ENCODE results near the gene DGKB.

The DGKB gene

DNA sequence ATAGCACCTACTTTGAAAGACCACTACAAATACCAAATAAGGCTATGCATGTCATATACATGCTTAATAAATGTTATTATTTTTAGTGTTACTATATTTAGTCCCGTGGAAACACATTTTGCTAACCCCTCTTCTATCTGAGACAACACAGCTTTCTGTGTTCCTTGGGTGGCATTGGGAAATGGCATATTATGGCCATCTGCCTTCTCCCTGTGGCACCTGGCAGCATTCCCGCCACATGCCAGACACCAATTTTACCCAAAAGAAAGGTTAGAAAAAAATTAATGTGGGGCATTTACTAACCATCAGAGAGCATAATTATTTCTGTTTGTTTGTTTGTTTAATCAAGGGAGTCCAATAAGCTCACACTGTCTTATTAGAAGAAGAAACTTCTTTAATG lies 744.4 kb downstream of the DGKB start:
- Histone ChIP-seq H3K27me3 (ENCODE audit: insufficient read depth, poor library complexity, severe bottlenecking) (no peaks in the 10 kb centered on the region), H3K27ac (replicated peaks) (no peak overlapping the region), H3K4me3 (replicated peaks; ENCODE audit: insufficient read depth, low read length) (no peak overlapping the region)
- DNase-seq (ENCODE audit: low read depth in 1 of 2, low spot score in 1 of 2) = no peak
- no peak for TF ChIP-seq SPI1 (IDR thresholded peaks at IDR 0.05; ENCODE audit: borderline replicate concordance, low read depth)
- TF ChIP-seq, protein P1, sequence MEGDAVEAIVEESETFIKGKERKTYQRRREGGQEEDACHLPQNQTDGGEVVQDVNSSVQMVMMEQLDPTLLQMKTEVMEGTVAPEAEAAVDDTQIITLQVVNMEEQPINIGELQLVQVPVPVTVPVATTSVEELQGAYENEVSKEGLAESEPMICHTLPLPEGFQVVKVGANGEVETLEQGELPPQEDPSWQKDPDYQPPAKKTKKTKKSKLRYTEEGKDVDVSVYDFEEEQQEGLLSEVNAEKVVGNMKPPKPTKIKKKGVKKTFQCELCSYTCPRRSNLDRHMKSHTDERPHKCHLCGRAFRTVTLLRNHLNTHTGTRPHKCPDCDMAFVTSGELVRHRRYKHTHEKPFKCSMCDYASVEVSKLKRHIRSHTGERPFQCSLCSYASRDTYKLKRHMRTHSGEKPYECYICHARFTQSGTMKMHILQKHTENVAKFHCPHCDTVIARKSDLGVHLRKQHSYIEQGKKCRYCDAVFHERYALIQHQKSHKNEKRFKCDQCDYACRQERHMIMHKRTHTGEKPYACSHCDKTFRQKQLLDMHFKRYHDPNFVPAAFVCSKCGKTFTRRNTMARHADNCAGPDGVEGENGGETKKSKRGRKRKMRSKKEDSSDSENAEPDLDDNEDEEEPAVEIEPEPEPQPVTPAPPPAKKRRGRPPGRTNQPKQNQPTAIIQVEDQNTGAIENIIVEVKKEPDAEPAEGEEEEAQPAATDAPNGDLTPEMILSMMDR (IDR thresholded peaks at IDR 0.05; ENCODE audit: insufficient read depth, low read length) = no peak

DNA sequence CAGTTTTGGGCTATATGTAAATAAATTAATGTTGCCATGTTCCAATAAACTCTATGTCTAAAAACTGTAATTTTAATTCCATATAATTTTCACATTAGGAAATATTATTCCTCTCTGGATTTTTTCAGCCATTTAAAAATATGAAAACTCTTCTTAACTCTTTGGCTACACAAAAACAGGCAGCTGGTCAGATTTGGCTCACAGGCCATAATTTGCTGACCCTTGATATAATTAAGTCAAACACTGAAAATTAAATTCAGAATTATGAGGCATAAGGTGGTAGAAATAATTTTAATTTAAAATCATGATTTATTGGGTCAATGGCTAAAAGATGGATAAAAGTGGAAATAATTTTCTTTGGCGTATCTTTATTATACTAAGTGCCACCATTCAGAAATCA lies 746.1 kb downstream of the DGKB start:
- H3K27me3 ChIP-seq (ENCODE audit: insufficient read depth, poor library complexity, severe bottlenecking) = no peaks in the 10 kb centered on the region
- H3K4me3 ChIP-seq (replicated peaks; ENCODE audit: insufficient read depth, low read length) = no peak overlapping the region
- TF ChIP-seq, protein P2, sequence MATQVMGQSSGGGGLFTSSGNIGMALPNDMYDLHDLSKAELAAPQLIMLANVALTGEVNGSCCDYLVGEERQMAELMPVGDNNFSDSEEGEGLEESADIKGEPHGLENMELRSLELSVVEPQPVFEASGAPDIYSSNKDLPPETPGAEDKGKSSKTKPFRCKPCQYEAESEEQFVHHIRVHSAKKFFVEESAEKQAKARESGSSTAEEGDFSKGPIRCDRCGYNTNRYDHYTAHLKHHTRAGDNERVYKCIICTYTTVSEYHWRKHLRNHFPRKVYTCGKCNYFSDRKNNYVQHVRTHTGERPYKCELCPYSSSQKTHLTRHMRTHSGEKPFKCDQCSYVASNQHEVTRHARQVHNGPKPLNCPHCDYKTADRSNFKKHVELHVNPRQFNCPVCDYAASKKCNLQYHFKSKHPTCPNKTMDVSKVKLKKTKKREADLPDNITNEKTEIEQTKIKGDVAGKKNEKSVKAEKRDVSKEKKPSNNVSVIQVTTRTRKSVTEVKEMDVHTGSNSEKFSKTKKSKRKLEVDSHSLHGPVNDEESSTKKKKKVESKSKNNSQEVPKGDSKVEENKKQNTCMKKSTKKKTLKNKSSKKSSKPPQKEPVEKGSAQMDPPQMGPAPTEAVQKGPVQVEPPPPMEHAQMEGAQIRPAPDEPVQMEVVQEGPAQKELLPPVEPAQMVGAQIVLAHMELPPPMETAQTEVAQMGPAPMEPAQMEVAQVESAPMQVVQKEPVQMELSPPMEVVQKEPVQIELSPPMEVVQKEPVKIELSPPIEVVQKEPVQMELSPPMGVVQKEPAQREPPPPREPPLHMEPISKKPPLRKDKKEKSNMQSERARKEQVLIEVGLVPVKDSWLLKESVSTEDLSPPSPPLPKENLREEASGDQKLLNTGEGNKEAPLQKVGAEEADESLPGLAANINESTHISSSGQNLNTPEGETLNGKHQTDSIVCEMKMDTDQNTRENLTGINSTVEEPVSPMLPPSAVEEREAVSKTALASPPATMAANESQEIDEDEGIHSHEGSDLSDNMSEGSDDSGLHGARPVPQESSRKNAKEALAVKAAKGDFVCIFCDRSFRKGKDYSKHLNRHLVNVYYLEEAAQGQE (IDR thresholded peaks at IDR 0.05; ENCODE audit: insufficient replicate concordance, low read depth) = no peak
- TF ChIP-seq GABPA (IDR thresholded peaks at IDR 0.05; ENCODE audit: low read depth) (no peak), SPI1 (IDR thresholded peaks at IDR 0.05; ENCODE audit: borderline replicate concordance, low read depth) (no peak), POLR2AphosphoS5 (IDR thresholded peaks at IDR 0.05; ENCODE audit: low read depth) (no peak)
- TF ChIP-seq, protein P1 (IDR thresholded peaks at IDR 0.05; ENCODE audit: insufficient read depth, low read length) = no peak
- no peak for DNase-seq (ENCODE audit: low read depth in 1 of 2, low spot score in 1 of 2)
- no peak overlapping the region for H3K27ac ChIP-seq (replicated peaks)

DNA sequence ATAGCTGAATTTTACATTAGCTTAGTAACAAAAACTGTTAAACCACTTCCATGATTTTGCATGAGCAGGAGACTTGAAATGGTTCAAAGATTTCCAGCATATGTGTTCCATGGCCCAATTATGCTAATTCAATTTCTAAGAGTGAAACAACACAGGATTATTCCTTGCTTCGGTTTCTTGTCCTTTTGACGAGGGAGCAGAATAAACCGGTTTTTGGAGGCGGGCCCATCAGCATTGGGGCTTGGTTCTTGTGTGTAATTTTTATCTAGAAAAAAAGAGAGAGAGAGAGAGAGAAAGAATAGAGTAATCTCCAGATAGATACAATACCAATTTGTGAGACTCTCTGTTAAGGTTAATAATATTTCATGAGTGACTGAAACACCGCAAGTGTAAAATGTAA lies 753.6 kb downstream of the DGKB start:
- no peak overlapping the region for H3K27ac ChIP-seq (replicated peaks)

More for the DNA sequence above, 753.6 kb downstream of the DGKB start:
- Histone ChIP-seq H3K4me3 (replicated peaks; ENCODE audit: insufficient read depth, low read length) (no peak overlapping the region), H3K27me3 (ENCODE audit: insufficient read depth, poor library complexity, severe bottlenecking) (no peaks in the 10 kb centered on the region)
- TF ChIP-seq POLR2AphosphoS5 (IDR thresholded peaks at IDR 0.05; ENCODE audit: low read depth) (no peak), SPI1 (IDR thresholded peaks at IDR 0.05; ENCODE audit: borderline replicate concordance, low read depth) (no peak), GABPA (IDR thresholded peaks at IDR 0.05; ENCODE audit: low read depth) (no peak)
- TF ChIP-seq, protein P1 (IDR thresholded peaks at IDR 0.05; ENCODE audit: insufficient read depth, low read length) = no peak
- TF ChIP-seq, protein P2 (IDR thresholded peaks at IDR 0.05; ENCODE audit: insufficient replicate concordance, low read depth) = no peak
- DNase-seq (ENCODE audit: low read depth in 1 of 2, low spot score in 1 of 2) = no peak
